Common myeloid progenitor, CD34-positive (primary cell): ENCODE results near the gene ANKRD12.

ENCODE experiments used
- CTCF ChIA-PET: fragments of 350-600 bp; sonication (Branson Sonifier 250); formaldehyde crosslinking; loops from one replicate; lab custom pipeline; 2021; ENCODE audit warnings: antibody characterized with exemption; lab: Charles Lee
- POLR2A ChIA-PET: fragments of 350-600 bp; sonication (Branson Sonifier 250); formaldehyde crosslinking; loops from one replicate; lab custom pipeline; 2021; ENCODE audit warnings: antibody characterized with exemption; lab: Charles Lee
- DNase-seq, 3 donors: peaks; one replicate each; pipeline versions ENCODE4 v3.0.0 to v3.0.0-alpha.2; 2013
- H3K27ac ChIP-seq, 2 experiments: 1 replicate in 1 of 2; 2 replicates in 1 of 2; pipeline ENCODE4 v1.7.0; 2013; ENCODE audit warnings: inconsistent platforms in 2 of 2, low read length in 2 of 2, mild to moderate bottlenecking in 2 of 2, low read depth in 1 of 2, moderate library complexity in 1 of 2; ENCODE audit not compliant: severe bottlenecking in 2 of 2, insufficient read depth in 1 of 2, poor library complexity in 1 of 2
- H3K27me3 ChIP-seq, 5 experiments: replicated peaks in 2 of 5; 1 replicate in 3 of 5; 2 replicates in 2 of 5; pipeline versions ENCODE4 v1.6.1 to v1.7.0; 2013; ENCODE audit warnings: low read length in 4 of 5, mild to moderate bottlenecking in 2 of 5, moderate library complexity in 2 of 5, inconsistent platforms in 1 of 5; ENCODE audit not compliant: insufficient read depth in 5 of 5, control insufficient read depth in 4 of 5
- H3K36me3 ChIP-seq, 4 experiments: 1 replicate in 2 of 4; 2 replicates in 2 of 4; pipeline versions ENCODE4 v1.6.1 to v1.7.0; 2013; ENCODE audit warnings: low read length in 3 of 4, control low read depth in 1 of 4, mild to moderate bottlenecking in 1 of 4; ENCODE audit not compliant: control insufficient read depth in 4 of 4, insufficient read depth in 4 of 4
- H3K4me1 ChIP-seq, 4 experiments: 1 replicate in 3 of 4; 2 replicates in 1 of 4; pipeline versions ENCODE4 v1.6.1 to v1.7.1; 2013; ENCODE audit warnings: low read length in 3 of 4, mild to moderate bottlenecking in 3 of 4, control low read depth in 1 of 4, inconsistent platforms in 1 of 4, moderate library complexity in 1 of 4; ENCODE audit not compliant: control insufficient read depth in 4 of 4, insufficient read depth in 4 of 4; ENCODE audit errors: control extremely low read depth in 1 of 4
- H3K4me3 ChIP-seq, 7 experiments: 1 replicate in 4 of 7; 2 replicates in 3 of 7; pipeline versions ENCODE4 v1.5.1 to v1.7.0; 2013; ENCODE audit warnings: mild to moderate bottlenecking in 7 of 7, low read length in 6 of 7, moderate library complexity in 6 of 7, inconsistent platforms in 2 of 7, low read depth in 2 of 7, control low read depth in 1 of 7; ENCODE audit not compliant: insufficient read depth in 4 of 7, control insufficient read depth in 1 of 7; ENCODE audit errors: extremely low read depth in 1 of 7
- H3K9me3 ChIP-seq, 5 experiments: 1 replicate in 4 of 5; 2 replicates in 1 of 5; pipeline versions ENCODE4 v1.6.1 to v1.7.1; 2013; ENCODE audit warnings: low read length in 4 of 5, mild to moderate bottlenecking in 2 of 5, inconsistent platforms in 1 of 5, low read depth in 1 of 5, moderate library complexity in 1 of 5; ENCODE audit not compliant: control insufficient read depth in 4 of 5, insufficient read depth in 2 of 5; ENCODE audit errors: control extremely low read depth in 1 of 5
- WGBS: methylation state at CpG from one replicate; pipeline ENCODE4 v1.1.5; 2013; ENCODE audit not compliant: insufficient coverage; 5-methylcytosine and 5-hydroxymethylcytosine counted together

ANKRD12 gene

DNA sequence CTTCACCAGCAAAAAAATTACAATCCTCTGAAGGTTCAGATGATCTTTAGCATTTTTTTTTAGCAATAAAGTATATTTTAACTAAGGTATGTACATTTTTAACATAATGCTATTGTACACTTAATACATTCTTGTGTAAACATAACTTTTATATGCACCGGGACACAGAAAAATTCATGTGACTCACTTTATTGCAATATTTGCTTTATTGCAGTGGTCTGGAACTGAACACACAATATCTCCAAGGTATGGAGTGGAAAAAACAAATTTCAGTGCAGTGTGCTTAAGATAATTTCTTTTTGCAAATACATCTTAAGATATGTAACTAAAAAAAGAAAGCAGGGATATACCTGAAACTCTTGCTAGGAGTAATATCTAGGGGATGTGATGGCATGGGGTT, 192.9 kb downstream of the ANKRD12 start:
- peaks cover 3 to 21% (median 7%) of the 10 kb centered on the region in 5 experiments for H3K9me3 ChIP-seq
- peaks cover 0 to 9% (median 7%) of the 10 kb centered on the region in 4 experiments for H3K4me1 ChIP-seq
- ChIA-PET POLR2A (no interaction called here), CTCF (interaction anchor here (0.5 to 1.0 kb wide), 2 partner anchors 140 to 555 kb away, joined by 3 read pairs; no protein-coding TSS in a partner anchor)
- DNase-seq = no peak
- whole genome bisulfite sequencing = no CpG with 5 or more reads among the region's 1 CpG
- no peaks in the 10 kb centered on the region for H3K27me3 ChIP-seq
- H3K4me3 ChIP-seq = no peak overlapping the region
- H3K27ac ChIP-seq = no peak overlapping the region
- no peaks in the 10 kb centered on the region for H3K36me3 ChIP-seq

DNA sequence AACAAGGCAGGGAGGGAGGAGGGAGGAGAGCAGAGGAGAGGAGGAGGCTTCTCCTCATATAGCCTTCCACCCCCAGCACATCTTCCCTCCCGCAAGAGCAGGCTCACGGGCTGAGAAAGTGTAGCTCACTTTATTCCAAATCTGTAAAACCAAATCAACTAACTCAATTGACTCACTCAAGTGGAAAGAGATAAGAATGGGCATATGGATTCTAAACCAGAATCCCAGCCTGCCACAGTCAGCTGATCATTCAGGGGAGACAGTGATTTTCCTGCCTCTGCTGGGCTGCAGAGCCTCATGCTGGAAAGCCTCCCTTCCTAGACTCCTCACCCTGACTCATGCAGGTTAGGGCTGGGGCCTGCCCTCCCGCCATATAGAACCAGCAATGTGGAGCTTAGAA, 193.8 kb downstream of the ANKRD12 start:
- Histone ChIP-seq H3K36me3 (no peaks in the 10 kb centered on the region), H3K27ac (no peak overlapping the region), H3K9me3 (peaks cover 3 to 21% (median 7%) of the 10 kb centered on the region in 5 experiments), H3K4me1 (peaks cover 2 to 14% (median 9%) of the 10 kb centered on the region in 4 experiments), H3K27me3 (no peaks in the 10 kb centered on the region), H3K4me3 (no peak overlapping the region)
- no CpG with 5 or more reads among the region's 3 CpGs for WGBS
- POLR2A ChIA-PET = no interaction called here
- CTCF ChIA-PET = interaction anchor here (1.0 kb wide), 1 partner anchor 141 kb away, joined by 3 read pairs; no protein-coding TSS in a partner anchor
- no peak for DNase-seq

DNA sequence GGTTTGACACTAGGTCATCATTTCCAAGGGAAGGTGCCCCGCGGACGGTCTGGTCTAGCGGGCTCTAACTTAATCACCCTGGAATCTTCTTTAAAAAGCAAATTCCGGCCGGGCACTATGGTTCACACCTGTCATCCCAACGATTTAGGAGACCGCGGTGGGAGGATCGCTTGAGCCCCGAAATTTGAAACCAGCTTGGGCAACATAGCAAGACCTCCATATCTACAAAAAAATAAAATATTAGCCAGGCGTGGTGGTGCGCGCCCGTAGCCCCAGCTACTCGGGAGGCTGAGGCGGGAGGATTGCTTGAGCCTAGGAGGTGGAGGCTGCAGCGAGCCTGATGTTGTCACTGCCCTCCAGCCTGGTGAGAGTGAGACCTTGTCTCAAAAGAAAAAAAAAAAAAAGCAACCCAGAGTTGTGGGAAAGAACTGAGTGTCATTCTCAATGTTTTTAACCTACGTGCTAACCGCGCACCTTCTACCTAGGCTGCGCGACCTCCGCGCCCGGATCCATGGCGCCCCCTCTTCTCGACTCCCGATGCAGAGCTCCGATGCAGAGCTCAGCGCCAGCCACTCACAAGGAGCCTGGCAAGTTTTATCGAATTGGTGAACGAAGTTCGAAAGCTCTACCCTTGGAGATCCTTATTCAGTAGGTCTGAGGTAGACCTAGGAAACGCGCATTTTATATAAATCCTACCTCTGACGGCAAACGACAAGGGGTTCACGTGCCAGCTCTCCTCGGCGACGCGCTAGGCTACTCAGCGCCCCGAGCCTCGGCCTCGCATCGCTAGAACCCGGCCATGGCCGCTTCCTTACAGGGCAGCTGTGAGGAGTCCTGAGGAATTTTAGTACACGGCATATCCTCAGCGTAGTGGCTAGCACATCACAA, 197.1 kb downstream of the ANKRD12 start:
- ChIA-PET POLR2A (interaction anchor here (0.6 to 1.4 kb wide), 6 partner anchors 11 to 1544 kb away, joined by 3 to 6 read pairs (median 3); partner anchors contain the start of gene ANKRD12), CTCF (interaction anchor here (0.8 to 1.9 kb wide), 6 partner anchors 8 to 251 kb away, joined by 3 to 5 read pairs (median 4); no protein-coding TSS in a partner anchor)
- peak; percentile 59 to 86 (median 80) for DNase-seq

DNA sequence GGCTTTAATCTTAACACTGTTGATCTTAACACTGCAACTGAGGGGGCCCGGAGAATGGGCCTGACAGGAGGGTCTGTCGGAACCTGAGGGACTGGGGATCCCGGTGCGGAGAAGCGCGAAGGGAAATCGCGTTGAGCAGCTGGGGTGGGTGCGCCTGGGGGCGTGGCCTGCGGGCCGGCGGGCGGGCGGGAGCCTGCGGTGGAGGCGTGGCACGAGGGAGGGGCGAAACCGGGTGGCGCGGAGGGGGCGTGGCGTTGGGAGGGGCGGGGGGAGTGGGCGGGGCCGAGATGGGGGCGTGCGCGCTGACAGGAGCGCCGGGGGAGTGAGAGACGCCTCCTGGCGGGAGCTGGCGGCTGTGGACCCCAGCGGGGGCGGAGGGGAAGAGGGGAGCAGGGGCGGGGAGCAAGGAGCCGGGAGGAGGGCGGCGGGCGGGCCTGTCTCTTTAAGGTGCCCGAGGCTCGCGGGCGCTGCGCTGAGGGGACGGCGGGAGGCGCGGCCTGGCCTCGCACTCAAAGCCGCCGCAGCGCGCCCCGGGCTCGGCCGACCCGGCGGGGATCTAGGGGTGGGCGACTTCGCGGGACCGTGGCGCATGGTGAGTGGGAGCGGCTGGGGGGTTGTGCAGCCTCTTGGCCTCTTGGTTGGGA, 197.9 kb downstream of the ANKRD12 start, which contains the start of gene TWSG1:
TSS of gene TWSG1 (plus strand) at position 445 of the 644 bp plus-strand sequence. CDS start 2,457 bp downstream, outside the sequence.
- Histone ChIP-seq H3K27me3 (no peaks in the 10 kb centered on the region), H3K4me1 (peaks cover 11 to 43% (median 27%) of the 10 kb centered on the region in 4 experiments), H3K4me3 (peak within 1 kb of the TSS; percentile 70 to 93 (median 83)), H3K9me3 (peaks cover 0 to under 1% (median 0%) of the 10 kb centered on the region in 5 experiments), H3K36me3 (peaks cover 0 to 4% (median 2%) of the 10 kb centered on the region in 4 experiments), H3K27ac (peak within 1 kb of the TSS; percentile 66 to 79)
- ChIA-PET POLR2A (interaction anchor here (0.6 to 1.4 kb wide), 6 partner anchors 11 to 1545 kb away, joined by 3 to 6 read pairs (median 3); partner anchors contain the start of gene ANKRD12), CTCF (interaction anchor here (0.8 to 1.9 kb wide), 9 partner anchors 9 to 252 kb away, joined by 3 to 5 read pairs (median 3); no protein-coding TSS in a partner anchor)
- peak; percentile 95 to 98 (median 97) for DNase-seq
- WGBS = 0% methylated on average over 20 of the region's 67 CpGs

More for the DNA sequence above, 197.1 kb downstream of the ANKRD12 start:
- Histone ChIP-seq H3K4me3 (peak overlapping the region; percentile 57 to 87 (median 73)), H3K27me3 (no peaks in the 10 kb centered on the region), H3K9me3 (peaks cover 0 to 8% (median 2%) of the 10 kb centered on the region in 5 experiments), H3K27ac (peak overlapping the region in 1 of 2 experiments; percentile 68), H3K36me3 (no peaks in the 10 kb centered on the region), H3K4me1 (peaks cover 11 to 43% (median 27%) of the 10 kb centered on the region in 4 experiments)
- WGBS = 30% methylated on average over 48 of the region's 52 CpGs

DNA sequence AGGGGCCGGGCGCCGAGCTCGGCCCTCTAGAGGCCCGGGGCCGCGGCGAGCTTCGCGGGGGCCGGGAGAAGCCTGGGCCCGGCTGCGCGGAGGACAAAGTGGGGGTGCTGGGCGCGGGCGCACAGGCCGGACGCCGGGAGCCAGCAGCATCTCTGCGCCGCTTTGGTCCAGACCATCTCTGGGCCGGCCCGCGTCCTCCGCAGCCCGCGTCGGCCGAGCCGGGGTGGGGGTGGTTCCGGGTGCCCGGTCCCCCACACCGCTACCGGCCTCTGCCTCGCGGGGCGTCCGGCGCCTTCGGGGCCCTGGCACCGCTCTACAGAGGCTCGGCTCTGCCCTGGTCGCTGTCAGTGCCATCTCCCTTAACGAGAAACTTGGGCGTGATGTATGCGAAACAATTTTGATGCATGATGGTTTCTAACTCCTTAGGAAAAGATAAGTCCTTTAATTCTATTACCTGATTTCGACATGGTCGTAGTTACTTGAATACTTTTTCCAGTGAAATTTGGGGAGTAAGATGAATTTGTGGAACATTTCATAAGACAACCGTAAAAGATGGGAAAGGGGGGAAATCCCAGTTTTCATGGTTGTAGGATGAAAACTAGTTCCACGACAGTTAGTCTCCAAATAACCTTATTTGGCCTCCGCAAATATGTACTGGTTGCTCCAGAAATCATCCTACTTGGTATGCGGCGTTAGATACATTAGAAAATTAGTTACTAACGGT, 198.6 kb downstream of the ANKRD12 start:
- peak; percentile 37 to 63 (median 55) for DNase-seq
- CTCF ChIA-PET = interaction anchor here (1.0 to 1.9 kb wide), 6 partner anchors 10 to 182 kb away, joined by 3 to 5 read pairs (median 4); no protein-coding TSS in a partner anchor
- WGBS = 5% methylated on average over 49 of the region's 55 CpGs
- peak overlapping the region; percentile 70 to 93 (median 83) for H3K4me3 ChIP-seq
- no peaks in the 10 kb centered on the region for H3K27me3 ChIP-seq
- peaks cover 0 to 6% (median 4%) of the 10 kb centered on the region in 4 experiments for H3K36me3 ChIP-seq
- peaks cover 11 to 43% (median 27%) of the 10 kb centered on the region in 4 experiments for H3K4me1 ChIP-seq
- POLR2A ChIA-PET = interaction anchor here (0.5 to 1.1 kb wide), 2 partner anchors 12 to 40 kb away, joined by 3 to 9 read pairs; no protein-coding TSS in a partner anchor
- H3K27ac ChIP-seq = peak overlapping the region; percentile 66 to 79
- H3K9me3 ChIP-seq = no peaks in the 10 kb centered on the region
